GM15510 (cell line): ENCODE data around the gene TMEM161A.

Source experiments
- POLR2A ChIP-seq: IDR thresholded peaks from 3 replicates; pipeline ENCODE4 v1.6.1; 2011; ENCODE audit warnings: borderline replicate concordance; ENCODE audit not compliant: insufficient read length; ENCODE audit errors: extremely low read depth

TMEM161A gene

DNA sequence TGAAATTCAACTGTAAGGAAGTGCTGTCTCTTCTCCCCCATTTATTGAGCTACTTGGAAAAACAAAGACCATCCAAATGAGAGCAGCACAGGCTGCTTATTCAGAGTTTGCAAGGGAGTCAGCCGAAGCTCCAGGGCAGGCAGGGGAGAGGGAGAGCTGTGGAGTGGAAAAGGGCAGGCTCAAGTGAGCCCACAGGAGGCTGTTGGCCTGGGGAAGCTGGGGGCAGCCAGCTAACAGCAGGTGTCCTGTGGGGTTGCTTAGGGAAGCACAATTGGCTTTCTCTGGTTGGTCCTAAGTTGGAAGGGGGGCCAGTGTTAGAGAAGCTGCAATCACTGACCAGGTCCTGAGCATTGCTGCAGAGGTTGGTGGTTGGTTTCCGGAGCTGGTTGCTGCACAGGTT, 50.6 kb downstream of the TMEM161A start:
- TF ChIP-seq POLR2A = no peak

DNA sequence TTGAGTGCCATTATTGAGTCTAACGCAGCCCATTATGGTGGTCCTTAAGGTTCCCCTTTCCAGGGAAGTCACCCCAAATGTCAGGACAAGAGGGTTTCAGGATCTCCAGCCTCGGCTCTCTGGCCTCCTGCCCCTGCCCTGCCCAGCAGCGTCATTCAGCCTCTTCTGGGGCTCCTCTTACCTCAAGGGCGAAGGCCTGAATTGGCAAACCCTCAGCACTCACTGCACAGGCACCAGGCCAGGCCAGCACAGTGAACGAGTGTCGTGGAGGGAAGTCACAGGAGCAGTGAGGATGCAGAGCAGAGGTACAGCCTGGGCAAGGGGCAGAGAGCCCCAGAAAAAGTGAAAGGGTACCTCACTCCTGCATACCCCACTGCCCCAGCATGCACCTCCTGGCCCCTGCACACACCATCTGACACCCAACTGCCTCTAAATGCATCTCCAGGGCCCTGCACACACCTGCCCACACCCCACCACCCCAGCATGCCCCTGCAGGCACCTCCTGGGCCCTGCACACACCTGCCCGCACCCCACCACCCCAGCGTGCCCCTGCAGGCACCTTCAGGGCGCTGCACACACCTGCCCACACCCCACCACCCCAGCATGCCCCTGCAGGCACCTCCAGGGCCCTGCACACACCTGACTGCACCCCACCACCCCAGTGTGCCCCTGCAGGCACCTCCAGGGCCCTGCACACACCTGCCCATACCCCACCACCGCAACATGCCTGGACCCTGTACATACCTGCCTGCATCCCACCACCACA, 54.7 kb downstream of the TMEM161A start:
- no peak for TF ChIP-seq POLR2A

DNA sequence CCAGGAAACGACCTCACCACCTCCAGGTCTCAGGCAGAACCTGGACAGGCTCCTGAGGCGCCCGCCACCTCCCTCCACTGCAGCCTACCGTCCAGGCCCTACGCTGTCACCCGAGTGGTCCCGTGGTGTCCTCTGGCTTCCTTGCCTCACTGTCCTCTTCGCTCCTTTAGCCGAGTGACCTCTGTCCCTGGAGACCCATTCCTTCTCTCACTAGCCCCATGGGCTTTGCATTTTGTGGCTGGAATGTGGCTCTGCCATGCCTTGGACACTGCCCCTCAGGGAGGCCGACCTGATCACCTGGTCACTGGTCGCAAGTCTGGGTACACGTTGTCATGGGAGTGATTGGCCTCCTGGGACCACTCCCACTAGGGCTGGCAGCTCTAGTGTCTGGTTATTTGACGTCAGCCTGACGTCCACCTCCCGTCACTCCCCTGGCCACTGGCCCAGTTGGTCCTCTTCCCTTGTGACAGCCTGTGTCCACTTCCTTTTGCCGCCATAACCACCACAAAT, 56.6 kb downstream of the TMEM161A start:
- no peak for TF ChIP-seq POLR2A

DNA sequence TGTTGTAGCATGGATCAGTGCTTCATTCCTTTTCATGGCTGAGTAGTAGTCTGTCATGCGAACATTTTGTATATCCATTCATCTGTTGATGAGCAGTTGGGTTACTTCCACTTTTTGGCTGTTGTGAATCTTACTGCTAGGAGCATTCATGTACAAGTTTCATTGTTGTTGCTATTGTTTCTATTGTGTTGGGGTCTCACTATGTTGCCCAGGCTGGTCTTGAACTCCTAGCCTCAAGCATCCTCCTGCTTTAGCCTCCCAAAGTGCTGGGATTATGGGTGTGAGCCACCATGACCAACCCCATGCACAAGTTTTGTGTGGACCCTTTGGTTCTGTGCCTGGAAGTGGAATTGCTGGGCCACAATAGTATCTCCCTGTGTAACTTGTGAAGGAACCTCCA, 58.7 kb downstream of the TMEM161A start:
- no peak for TF ChIP-seq POLR2A

DNA sequence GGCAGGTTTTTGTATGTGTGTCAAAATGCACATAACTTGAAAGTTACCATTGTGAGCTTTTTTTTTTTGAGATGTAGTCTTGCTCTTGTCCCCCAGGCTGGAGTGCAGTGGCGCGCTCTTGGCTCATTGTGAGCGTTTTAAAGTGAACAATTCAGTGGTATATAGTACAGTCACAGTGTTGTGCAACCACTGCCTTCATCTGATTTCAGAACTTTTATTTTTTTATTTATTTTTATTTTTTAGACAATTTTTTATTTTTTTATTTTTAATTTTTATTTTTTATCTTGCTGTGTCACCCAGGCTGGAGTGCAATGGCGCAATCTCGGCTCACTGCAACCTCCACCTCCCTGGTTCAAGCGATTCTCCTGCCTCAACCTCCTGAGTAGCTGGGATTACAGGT, 59.5 kb downstream of the TMEM161A start:
- TF ChIP-seq POLR2A = no peak

DNA sequence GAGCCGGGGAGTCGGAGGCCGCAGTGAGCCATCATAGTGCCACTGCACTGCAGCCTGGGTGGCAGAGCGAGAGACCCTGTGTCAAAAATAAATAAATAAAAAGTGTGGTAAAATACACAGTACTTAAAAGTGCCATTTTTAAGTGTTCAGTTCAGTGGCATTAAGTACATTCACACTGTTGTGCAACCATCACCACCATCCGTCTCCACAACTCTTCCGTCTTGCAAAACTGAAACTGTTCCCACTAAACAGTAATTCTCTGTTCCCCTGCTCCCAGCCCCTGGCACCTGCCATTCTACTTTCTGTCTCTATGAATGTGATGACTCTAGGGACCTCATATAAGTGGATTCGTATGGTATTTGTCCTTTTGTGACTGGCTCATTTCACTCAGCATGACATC, 61.2 kb downstream of the TMEM161A start:
- no peak for TF ChIP-seq POLR2A

DNA sequence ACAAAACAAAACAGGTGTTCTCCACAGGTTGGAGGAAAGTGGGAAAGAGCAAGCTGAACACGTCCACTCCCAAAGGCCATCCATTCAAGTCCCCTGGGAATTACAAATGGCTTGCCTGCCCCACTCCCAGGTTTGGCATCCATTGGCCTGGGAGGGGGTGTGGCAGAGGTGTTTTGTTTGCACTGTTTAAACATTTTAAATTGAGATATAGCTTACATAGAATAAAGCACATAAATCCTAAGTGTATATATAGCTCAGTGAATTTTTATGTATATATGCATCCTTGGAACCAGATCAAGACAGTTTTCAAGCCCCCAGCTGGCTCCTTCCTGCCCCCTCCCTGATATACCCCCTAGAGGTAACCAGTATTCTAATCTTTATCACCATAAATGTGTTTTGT, 61.8 kb downstream of the TMEM161A start:
- TF ChIP-seq POLR2A = no peak

DNA sequence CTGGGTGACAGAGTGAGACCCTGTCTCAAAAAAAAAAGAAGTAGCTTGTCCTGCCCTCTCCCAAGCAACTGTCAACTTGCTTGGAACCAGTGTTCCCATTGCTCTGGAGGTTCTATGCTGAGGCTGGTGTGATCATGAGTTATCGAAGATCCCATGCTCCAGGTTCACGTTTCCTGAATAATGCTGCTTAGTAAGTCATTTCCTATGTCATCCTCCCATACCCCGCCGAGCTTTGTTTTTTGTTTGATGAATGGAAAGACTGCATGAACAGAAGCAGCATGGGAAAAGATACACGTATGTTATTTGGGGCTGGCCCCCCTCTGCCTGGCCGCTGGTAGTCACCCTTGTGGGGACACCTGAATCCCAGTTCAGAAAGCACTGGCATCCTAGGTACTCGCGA, 63.2 kb downstream of the TMEM161A start:
- TF ChIP-seq POLR2A = no peak

DNA sequence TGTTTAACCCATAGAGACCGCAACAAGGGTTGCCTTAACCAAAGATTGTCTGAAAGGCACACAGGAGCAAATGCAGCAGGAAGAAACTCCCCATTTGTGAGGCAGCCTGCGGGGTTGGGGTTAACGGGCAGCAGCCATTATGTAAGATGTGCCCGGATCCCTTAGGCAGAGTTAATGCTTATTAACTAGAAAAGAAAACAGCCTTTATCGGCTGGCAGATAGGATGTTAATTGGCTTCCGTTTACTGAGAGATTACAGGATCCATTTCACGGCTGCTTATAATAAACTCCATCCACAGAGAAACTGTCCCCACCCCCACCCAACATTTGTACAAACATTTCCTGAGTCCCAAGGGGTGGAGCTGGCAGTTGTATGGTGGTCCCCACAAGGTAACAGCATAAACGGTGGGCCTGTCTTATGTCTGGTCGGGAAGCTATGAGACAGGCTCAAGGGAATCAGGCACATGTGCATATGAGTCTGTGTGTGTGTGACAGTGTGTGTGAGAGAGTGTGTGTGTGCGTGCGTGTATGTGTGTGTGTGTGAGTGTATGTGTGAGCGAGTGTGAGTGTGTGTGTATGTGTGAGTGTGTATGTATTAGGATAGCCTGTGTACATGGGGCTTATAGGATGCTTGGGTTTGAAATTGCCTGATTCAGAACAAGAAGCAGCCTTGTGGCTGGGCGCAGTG, 63.9 kb downstream of the TMEM161A start:
- no peak for TF ChIP-seq POLR2A

DNA sequence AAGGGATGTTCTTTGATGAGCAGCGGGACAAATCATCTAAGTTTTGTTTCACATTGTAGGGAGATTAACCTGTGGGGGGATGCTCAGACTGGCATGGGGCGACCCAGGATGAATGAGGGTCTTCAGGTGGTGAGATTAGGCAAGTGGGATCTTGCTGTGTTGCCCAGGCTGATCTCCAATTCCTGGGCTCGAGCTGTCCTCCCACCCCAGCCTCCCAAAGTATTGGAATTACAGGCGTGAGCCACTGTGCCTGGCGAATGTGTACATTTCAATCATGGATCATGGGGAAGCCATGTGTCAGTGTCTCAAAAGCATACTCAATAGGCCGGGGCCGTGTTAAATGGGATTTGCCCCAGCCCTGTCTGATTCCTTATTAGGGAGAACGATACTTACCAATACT, 66.4 kb downstream of the TMEM161A start:
- TF ChIP-seq POLR2A = no peak
